ENCODE results near the gene NEFH.
A peak's percentile ranks its signal among the peaks of the same experiment; 100 is the strongest.

The NEFH gene

DNA sequence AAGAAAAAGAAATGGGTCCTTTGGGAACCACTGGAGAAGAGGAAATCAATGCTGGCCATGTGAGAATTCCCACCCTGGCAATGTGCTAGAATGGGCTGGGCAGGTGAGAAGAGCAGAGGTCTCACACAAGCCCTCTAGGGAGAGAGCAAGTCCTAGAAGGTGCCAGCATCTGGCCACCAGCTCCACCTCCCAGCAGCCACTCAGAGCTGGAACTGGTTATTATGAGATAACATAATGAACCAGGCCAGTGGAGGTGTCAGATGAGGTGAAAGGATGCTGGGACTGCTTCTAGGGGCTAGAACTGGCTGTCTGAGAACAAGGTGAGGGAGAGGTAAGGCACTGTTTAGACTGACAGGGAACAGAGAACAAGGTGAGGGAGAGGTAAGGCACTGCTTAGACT, 29.3 kb downstream of the NEFH start:
- no peak for DNase-seq

DNA sequence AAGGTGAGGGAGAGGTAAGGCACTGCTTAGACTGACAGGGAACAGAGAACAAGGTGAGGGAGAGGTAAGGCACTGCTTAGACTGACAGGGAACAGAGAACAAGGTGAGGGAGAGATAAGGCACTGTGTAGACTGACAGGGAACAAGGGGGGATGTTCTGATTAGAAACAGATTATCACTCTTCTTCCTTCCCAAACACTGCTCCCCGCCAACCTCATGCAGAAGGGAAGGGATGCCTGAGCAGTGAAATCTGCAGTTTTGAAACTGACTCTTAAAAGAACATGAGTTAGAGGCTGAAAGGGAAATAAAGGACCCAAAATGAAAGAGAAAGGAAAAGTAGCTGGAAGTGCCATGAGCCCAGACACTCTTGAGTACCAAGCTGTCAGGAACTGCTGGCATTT, 29.8 kb downstream of the NEFH start:
- DNase-seq = no peak

DNA sequence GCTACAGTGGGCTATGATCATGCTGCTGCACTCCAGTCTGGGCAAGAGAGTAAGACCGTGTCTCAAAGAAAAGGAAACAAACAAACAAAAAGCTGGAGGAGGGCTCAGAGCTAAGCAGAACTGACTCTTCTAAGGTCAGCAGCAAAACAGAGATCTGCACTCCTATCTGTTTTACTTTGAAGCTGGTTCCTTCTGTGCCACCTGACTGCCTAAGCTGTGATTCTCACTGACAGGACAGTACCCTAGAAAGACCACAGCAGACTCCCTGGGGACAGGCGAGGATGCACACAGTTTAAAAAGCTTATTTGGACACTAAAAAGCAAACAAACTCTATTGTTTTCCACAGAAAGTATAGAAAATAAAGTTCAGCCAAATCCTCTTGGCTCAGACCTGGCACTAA, 30.5 kb downstream of the NEFH start:
- DNase-seq = no peak

DNA sequence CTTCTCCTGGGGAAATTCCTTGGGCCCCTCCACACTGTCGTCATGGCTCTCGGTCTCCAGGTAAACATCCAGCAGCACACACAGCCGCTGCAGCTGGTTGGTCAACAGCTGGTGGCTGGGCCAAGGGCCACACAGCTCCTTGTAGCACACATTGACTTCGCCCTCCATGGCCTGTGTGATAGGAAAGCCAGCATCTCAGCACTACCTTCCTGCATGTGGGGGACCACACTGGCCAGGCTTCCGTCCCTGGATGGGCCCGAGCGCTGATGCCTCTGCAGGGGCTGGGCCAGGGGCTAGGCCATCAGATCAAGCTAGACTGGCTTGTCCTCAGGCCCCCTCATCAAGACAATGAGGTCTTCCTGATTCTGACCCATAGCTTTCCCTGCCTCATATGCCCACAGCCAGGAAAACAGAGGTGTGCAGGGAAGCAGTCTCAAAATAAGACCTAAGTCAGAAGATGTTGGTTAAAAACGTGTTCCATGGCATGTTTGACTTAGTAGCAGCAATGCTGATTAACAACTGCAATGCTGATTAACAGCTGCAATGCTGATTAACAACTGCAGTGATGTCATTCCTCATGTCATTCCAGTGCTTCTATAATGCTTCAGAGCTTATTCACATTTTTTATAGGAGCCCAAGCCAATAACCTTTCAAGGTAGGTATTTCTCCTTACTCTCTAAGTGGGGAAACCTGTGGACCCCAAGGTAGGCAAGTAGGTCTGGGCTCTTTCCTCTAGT, 31.3 kb downstream of the NEFH start:
- DNase-seq = no peak

DNA sequence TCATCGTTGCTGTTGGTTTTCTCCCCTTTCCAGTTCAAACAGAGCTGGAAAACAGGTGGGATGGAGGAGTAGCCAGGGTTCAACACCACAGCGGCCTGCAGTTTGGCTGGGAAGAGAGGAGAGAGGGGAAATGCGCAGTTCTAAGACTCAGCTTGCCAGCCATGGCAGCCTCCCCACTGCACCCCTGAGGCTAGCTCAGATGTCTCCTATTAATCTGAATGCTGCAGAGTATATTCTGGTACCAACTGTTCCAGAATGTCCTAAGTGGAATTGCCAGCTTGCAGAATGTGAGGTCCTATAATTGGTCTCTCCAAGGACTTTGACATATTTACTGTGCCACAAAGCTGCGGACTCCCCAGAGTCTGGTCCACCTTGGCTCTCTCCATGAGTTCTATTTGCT, 32.0 kb downstream of the NEFH start:
- DNase-seq = no peak

DNA sequence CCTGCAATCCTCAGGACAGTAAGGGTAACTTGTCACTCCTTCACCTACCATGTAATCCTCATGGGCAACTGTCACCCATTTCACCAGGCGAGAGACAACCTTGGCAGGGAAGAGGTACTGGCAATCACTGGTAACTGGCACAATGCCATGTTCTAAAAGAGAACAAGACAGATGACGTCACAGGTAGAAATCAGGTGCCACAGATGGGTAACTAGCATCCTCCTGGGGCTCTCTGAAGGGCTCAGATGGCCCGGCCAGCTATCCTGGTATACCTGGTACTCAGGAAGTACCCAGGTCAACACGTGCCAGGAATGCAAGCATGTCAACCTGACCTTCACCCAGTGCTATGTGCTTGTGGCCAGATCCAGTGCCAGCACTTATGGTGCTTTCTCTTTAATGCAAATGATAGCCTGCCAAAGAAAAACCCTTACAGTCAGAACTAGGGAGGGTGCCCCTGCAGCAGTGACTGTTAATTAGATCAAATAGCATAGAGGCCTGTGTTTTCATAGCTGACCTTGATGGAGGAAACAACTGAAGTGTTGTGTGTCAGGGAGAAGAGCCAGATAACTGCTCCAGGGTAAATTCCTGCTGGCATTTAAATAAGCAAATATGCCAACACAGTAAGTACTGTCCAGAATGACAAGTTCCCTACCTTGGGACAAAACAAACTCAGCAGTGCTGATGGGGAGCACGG, 37.3 kb downstream of the NEFH start:
- DNase-seq = no peak

DNA sequence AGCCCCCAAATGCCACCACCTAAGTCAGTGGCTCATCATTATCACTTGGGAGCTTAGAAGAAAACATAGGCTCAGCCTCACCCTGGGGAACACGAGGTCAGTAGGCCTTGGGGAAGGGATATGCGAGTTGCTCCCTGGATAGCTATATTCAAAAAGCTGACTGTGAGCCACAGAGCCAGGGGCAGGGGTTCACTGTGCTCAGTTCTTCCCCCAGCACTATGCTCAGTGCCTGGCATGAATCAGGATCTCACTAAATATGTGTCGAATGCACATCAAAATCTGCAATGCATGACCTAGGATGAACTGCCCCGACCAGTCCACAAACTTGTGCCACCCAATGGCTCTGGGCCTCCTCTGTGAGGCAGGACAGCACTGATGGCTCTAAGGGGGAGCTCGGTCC, 38.4 kb downstream of the NEFH start:
- no peak for DNase-seq

DNA sequence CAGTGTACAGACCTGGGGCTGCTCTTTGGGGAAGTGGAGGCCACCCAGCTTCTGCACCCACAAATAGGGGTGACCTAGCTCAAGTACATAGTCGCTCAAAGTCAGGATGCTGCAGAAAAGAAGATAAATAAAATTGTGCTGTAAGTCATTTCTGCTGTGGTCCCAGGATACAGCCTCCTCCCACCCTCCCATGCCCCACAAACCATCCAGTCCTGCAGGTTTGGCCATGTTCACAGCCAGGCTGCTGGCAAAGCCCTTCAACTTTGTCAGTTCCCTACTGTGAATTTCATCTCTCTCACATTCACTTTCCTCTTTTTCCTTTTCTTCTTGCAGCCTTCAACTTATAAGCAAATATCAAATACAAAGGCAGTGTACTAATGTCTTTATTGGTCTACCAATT, 40.0 kb downstream of the NEFH start:
- no peak for DNase-seq

DNA sequence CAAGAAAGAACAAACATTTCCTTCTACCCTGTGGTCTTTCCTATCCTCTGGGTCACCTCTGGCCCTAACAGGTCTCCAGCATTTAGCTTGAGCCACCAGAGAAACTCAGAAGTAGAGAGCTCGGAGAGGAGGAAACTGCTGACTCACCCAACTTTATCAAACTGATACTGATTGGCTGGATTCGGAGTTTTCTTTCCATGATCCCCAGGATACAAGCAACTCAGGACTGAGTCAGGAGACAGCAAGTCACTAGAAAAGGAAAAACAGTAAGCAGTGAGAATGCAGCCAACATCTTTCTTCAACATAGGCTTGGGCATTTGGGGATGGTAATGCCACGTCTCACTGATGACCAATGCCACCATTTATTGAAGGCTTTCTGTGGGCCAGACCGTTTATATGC, 40.8 kb downstream of the NEFH start:
- no peak for DNase-seq

DNA sequence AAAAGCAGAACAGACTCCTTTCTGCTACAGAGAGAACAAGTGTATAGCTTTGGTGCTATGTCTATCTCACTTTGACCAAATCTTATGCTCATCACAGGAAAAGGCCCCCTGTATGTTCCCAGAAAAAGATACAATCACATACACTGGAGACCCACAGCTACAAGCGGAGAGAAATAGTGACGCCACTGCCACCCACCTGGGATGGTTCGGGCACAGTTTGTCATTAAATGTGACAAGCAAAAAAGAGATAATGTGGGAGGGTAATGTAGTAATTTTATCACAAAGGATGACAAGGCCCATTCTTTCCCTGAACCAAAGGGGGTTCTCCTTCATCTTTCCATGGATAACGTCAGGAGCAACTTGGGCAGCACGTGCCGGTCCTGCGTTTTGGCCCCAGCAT, 41.5 kb downstream of the NEFH start:
- no peak for DNase-seq

DNA sequence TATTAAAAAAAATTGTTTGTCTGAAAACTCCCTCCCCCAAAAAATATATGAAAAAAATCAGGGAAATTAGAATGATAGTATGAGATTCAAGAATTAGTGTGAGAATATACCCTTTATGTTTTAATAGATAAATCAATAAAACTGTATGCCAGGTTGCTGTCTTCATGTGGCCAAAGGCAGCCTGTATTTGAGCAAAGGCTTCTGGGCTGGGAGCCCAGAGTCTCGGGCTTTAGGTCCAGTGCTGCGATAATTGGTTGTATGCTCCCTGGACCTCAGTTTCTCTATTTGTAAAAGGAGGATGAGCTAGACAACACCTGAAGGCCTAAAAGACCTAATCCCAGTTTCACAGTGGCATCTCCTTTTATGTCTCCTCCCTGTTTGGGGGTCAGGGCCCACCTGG, 43.7 kb downstream of the NEFH start:
- DNase-seq = no peak

DNA sequence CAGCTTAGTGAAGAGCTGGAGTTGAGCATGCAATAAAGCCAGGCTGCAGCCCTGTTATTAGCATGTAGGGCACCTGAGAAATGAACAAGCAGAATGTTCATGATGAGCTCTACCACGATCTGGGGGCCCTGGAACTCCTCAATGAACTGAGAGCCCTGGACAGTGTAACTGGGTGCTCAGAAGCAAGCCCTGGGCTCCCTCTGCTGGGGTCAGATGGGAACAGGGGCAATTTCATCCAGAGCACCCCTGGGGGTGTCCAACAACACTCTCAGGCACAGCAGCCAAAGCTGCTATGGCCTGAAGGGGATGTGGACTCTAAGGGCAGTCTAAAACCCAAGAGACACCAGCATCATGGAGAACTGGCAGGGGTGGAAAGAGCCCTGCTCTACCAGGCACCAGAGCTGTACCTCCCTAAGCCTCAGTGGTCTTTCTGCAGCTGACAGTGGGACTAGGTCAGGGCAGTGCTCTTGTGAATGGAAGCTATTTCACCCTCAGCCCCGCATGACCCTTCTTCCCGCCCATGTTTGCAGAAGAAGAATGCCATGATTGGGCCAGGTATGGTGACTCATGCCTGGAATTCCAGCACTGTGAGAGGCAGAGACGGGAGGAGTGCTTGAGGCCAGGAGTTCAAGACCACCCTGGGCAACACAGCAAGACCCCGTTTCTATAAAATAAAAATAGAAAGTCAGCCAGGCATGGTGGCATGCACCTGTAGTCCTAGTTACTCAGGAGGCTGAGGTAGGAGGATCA, 44.6 kb downstream of the NEFH start:
- DNase-seq = peak; percentile 43 to 50

DNA sequence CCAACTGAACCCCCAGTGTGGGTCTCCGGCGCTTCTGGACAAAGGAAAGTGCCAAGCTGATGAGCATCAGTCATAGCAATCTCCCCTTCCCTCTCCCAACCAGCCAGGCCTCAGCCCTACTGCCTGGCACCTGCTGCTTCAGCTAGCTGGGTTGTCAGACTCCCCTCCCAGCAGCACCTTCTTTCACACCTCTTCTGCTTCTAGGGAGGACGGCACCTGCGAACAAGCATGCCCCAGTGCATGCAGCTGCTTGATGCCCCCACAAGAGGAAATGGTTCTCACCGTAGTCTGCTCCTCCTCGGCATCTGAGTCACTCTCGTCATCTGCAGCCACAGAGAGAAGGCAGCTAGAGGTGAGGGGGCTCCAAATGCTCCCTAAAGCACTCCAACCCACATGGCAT, 48.1 kb downstream of the NEFH start:
- no peak for DNase-seq

DNA sequence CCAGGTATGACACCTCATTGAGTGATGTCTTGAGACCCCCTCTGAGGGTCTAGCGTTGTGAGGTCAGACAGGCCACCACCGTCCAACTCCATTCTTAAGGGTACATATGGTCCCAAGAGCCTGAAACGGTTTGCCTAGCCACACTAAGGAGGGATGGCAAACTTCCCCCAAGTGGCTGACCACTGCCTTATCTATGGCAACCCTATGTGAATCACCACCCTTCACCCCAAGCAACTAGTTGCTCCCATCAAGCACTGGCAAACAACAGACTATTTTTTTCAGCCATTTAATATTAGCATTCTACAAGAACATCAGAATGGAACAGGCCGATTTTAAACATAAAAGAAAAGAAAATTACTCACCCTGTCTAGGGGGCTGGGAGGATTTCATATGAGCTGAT, 50.7 kb downstream of the NEFH start:
- DNase-seq = no peak

DNA sequence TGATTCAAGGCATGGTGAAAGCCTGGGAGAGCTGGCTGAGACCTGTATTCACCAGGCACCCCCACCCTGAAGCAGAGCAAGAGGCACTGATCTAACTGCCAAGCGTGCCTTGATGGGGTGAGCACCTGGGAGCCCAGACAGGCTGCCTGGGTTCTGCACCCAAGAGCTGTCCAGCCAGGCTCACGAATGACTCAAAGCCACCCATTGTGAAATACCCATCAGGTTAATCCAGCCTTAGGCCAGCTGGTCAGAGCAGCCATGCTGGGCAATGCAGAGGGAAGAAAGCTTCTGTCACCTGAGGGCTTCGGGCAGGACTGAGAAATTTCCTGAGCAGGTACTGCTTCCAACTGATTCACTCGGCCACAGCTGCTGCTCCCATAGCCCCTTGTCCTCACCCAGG, 51.4 kb downstream of the NEFH start:
- DNase-seq = no peak

DNA sequence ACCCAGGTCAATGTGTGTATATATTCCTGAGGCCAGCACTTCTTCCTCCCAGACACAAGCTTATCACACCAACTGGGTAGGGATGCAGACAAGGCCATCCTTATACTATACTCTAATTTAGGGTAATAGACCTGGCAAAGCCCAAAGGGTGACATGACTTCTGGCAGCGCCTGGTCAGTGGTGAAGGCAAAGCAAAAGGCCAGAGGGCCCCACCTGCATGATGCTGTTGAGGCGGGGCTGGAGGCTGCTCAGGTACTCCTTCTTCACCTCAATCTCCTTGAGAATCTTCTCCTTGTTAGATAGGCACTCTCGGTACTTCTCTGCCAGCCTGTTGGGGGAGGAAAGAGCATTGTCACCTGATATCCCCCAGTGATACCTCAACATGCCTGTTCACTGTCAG, 56.4 kb downstream of the NEFH start:
- DNase-seq = no peak

DNA sequence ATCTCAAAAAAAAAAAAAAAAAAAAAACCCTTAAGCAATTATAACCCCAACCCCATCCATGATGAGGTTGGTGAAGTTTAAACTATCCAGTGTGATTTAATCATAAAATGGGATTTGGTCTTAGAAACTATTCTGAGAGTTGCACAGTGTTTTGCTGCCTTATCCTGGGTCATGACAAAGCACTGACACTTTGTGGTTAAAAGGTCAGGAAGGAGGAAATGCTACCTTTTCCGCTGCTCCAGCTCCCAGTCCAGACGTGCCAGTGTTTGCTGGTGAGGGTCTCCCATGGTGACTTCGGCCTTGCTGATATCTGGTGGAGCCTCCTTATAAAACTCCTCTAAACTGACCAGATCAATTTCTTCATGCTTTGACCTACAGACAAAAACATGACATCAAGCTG, 59.1 kb downstream of the NEFH start:
- no peak for DNase-seq
